ENCODE results near the gene MMP28. TPM values are rescaled to one million over a fixed set of nuclear protein-coding genes. Genes with fewer than 3 reads are reported as not detected.
A peak's percentile ranks its signal among the peaks of the same experiment; 100 is the strongest.

The MMP28 gene
- total and polyA plus RNA-seq, 4 donors = 1.5 to 6.4 (median 4.9) TPM

GRCh38 chr17:35765756-35766488 is 29.5 kb downstream of the MMP28 start:
- DNase-seq = no peak
- H3K27ac ChIP-seq (ENCODE audit: low read depth in 1 of 2, low read length in 2 of 2) = no peak overlapping the region
- no peaks in the 10 kb centered on the region for H3K27me3 ChIP-seq (ENCODE audit: control insufficient read depth in 1 of 2, insufficient read depth in 2 of 2, low read length in 1 of 2)
- H3K9me3 ChIP-seq (ENCODE audit: control insufficient read depth, low read length) = no peaks in the 10 kb centered on the region
- no peak for ATAC-seq (ENCODE audit: low FRiP score)
- no peak overlapping the region for H3K4me3 ChIP-seq (ENCODE audit: low read length in 2 of 2)
- no peaks in the 10 kb centered on the region for H3K4me1 ChIP-seq (ENCODE audit: control insufficient read depth in 1 of 2, insufficient read depth in 2 of 2, low read length in 2 of 2)
- intact Hi-C loops (cut with DNase I) = no loop called here
- no peaks in the 10 kb centered on the region for H3K36me3 ChIP-seq (ENCODE audit: control insufficient read depth in 1 of 2, insufficient read depth in 2 of 2, low read length in 1 of 2)
- 83 to 87% methylated on average over 8 of the region's 8 CpGs for WGBS, 2 donors

- no peak for ATAC-seq (ENCODE audit: low FRiP score)
- no peaks in the 10 kb centered on the region for H3K36me3 ChIP-seq (ENCODE audit: control insufficient read depth in 1 of 2, insufficient read depth in 2 of 2, low read length in 1 of 2)
- no peaks in the 10 kb centered on the region for H3K4me1 ChIP-seq (ENCODE audit: control insufficient read depth in 1 of 2, insufficient read depth in 2 of 2, low read length in 2 of 2)
- no peak overlapping the region for H3K4me3 ChIP-seq (ENCODE audit: low read length in 2 of 2)
- no peak overlapping the region for H3K27ac ChIP-seq (ENCODE audit: low read depth in 1 of 2, low read length in 2 of 2)
- H3K27me3 ChIP-seq (ENCODE audit: control insufficient read depth in 1 of 2, insufficient read depth in 2 of 2, low read length in 1 of 2) = no peaks in the 10 kb centered on the region
- no peaks in the 10 kb centered on the region for H3K9me3 ChIP-seq (ENCODE audit: control insufficient read depth, low read length)
- 53 to 55% methylated on average over 11 of the region's 11 CpGs for WGBS, 2 donors
- intact Hi-C loops (cut with DNase I) = no loop called here
- DNase-seq = no peak
These were observed 30.2 kb downstream of the MMP28 start for GRCh38 chr17:35765086-35765710.

- no peaks in the 10 kb centered on the region for H3K4me1 ChIP-seq (ENCODE audit: control insufficient read depth in 1 of 2, insufficient read depth in 2 of 2, low read length in 2 of 2)
- ATAC-seq (ENCODE audit: low FRiP score) = peak; percentile 96
- H3K27me3 ChIP-seq (ENCODE audit: control insufficient read depth in 1 of 2, insufficient read depth in 2 of 2, low read length in 1 of 2) = no peaks in the 10 kb centered on the region
- peak; percentile 89 to 95 for DNase-seq
- WGBS, 2 donors = 7 to 11% methylated on average over 62 to 75 of the region's 75 CpGs
- intact Hi-C loops (cut with DNase I) = loop anchor here (1.0 kb wide), 1 partner anchor 40 kb away; no protein-coding TSS in a partner anchor
- H3K27ac ChIP-seq (ENCODE audit: low read depth in 1 of 2, low read length in 2 of 2) = no peak overlapping the region
- H3K36me3 ChIP-seq (ENCODE audit: control insufficient read depth in 1 of 2, insufficient read depth in 2 of 2, low read length in 1 of 2) = no peaks in the 10 kb centered on the region
- peak overlapping the region in 1 of 2 donors; percentile 20 for H3K4me3 ChIP-seq (ENCODE audit: low read length in 2 of 2)
- H3K9me3 ChIP-seq (ENCODE audit: control insufficient read depth, low read length) = no peaks in the 10 kb centered on the region
These were observed 31.1 kb downstream of the MMP28 start for GRCh38 chr17:35764123-35764991.

GRCh38 chr17:35763767-35764122 is 31.7 kb downstream of the MMP28 start:
- no peak overlapping the region for H3K4me3 ChIP-seq (ENCODE audit: low read length in 2 of 2)

GRCh38 chr17:35761601-35762000 is 33.8 kb downstream of the MMP28 start:
- WGBS, 2 donors = 82 to 83% methylated on average over 5 of the region's 5 CpGs
- Histone ChIP-seq H3K36me3 (ENCODE audit: control insufficient read depth in 1 of 2, insufficient read depth in 2 of 2, low read length in 1 of 2) (no peaks in the 10 kb centered on the region), H3K9me3 (ENCODE audit: control insufficient read depth, low read length) (no peaks in the 10 kb centered on the region), H3K27ac (ENCODE audit: low read depth in 1 of 2, low read length in 2 of 2) (no peak overlapping the region), H3K4me1 (ENCODE audit: control insufficient read depth in 1 of 2, insufficient read depth in 2 of 2, low read length in 2 of 2) (no peaks in the 10 kb centered on the region), H3K4me3 (ENCODE audit: low read length in 2 of 2) (no peak overlapping the region), H3K27me3 (ENCODE audit: control insufficient read depth in 1 of 2, insufficient read depth in 2 of 2, low read length in 1 of 2) (no peaks in the 10 kb centered on the region)
- intact Hi-C loops (cut with DNase I) = no loop called here
- DNase-seq (no peak), ATAC-seq (ENCODE audit: low FRiP score) (no peak)

More at GRCh38 chr17:35763767-35764122, 31.7 kb downstream of the MMP28 start:
- intact Hi-C loops (cut with DNase I) = loop anchor here (1.0 kb wide), 1 partner anchor 41 kb away; no protein-coding TSS in a partner anchor
- Histone ChIP-seq H3K9me3 (ENCODE audit: control insufficient read depth, low read length) (no peaks in the 10 kb centered on the region), H3K4me1 (ENCODE audit: control insufficient read depth in 1 of 2, insufficient read depth in 2 of 2, low read length in 2 of 2) (no peaks in the 10 kb centered on the region), H3K36me3 (ENCODE audit: control insufficient read depth in 1 of 2, insufficient read depth in 2 of 2, low read length in 1 of 2) (no peaks in the 10 kb centered on the region), H3K27ac (ENCODE audit: low read depth in 1 of 2, low read length in 2 of 2) (no peak overlapping the region), H3K27me3 (ENCODE audit: control insufficient read depth in 1 of 2, insufficient read depth in 2 of 2, low read length in 1 of 2) (no peaks in the 10 kb centered on the region)
- WGBS, 2 donors = 33 to 40% methylated on average over 17 of the region's 17 CpGs
- no peak for ATAC-seq (ENCODE audit: low FRiP score)
- DNase-seq = no peak

- Histone ChIP-seq H3K9me3 (ENCODE audit: control insufficient read depth, low read length) (no peaks in the 10 kb centered on the region), H3K27ac (ENCODE audit: low read depth in 1 of 2, low read length in 2 of 2) (no peak within 1 kb of the TSS), H3K27me3 (ENCODE audit: control insufficient read depth in 1 of 2, insufficient read depth in 2 of 2, low read length in 1 of 2) (no peaks in the 10 kb centered on the region), H3K36me3 (ENCODE audit: control insufficient read depth in 1 of 2, insufficient read depth in 2 of 2, low read length in 1 of 2) (no peaks in the 10 kb centered on the region), H3K4me1 (ENCODE audit: control insufficient read depth in 1 of 2, insufficient read depth in 2 of 2, low read length in 2 of 2) (no peaks in the 10 kb centered on the region), H3K4me3 (ENCODE audit: low read length in 2 of 2) (no peak within 1 kb of the TSS)
- intact Hi-C loops (cut with DNase I) = no loop called here
- no peak for ATAC-seq (ENCODE audit: low FRiP score)
- no peak for DNase-seq
- 65 to 100% methylated on average over 1 of the region's 1 CpG for WGBS, 2 donors
These were observed 34.9 kb downstream of the MMP28 start, which contains the start of gene C17orf50 for GRCh38 chr17:35760587-35760986. Gene C17orf50, plus strand, starts transcription at chr17:35760887. Its CDS starts 55 bp downstream, at chr17:35760942.

- ATAC-seq (ENCODE audit: low FRiP score) = no peak
- Histone ChIP-seq H3K27me3 (ENCODE audit: control insufficient read depth in 1 of 2, insufficient read depth in 2 of 2, low read length in 1 of 2) (no peaks in the 10 kb centered on the region), H3K36me3 (ENCODE audit: control insufficient read depth in 1 of 2, insufficient read depth in 2 of 2, low read length in 1 of 2) (no peaks in the 10 kb centered on the region), H3K4me1 (ENCODE audit: control insufficient read depth in 1 of 2, insufficient read depth in 2 of 2, low read length in 2 of 2) (no peaks in the 10 kb centered on the region), H3K27ac (ENCODE audit: low read depth in 1 of 2, low read length in 2 of 2) (no peak overlapping the region), H3K9me3 (ENCODE audit: control insufficient read depth, low read length) (no peaks in the 10 kb centered on the region), H3K4me3 (ENCODE audit: low read length in 2 of 2) (no peak overlapping the region)
- intact Hi-C loops (cut with DNase I) = no loop called here
- no peak for DNase-seq
These were observed 38.2 kb downstream of the MMP28 start for GRCh38 chr17:35757243-35757642.

- Histone ChIP-seq H3K27me3 (ENCODE audit: control insufficient read depth in 1 of 2, insufficient read depth in 2 of 2, low read length in 1 of 2) (no peaks in the 10 kb centered on the region), H3K27ac (ENCODE audit: low read depth in 1 of 2, low read length in 2 of 2) (no peak within 1 kb of the TSS), H3K4me3 (ENCODE audit: low read length in 2 of 2) (no peak within 1 kb of the TSS), H3K9me3 (ENCODE audit: control insufficient read depth, low read length) (no peaks in the 10 kb centered on the region), H3K4me1 (ENCODE audit: control insufficient read depth in 1 of 2, insufficient read depth in 2 of 2, low read length in 2 of 2) (no peaks in the 10 kb centered on the region), H3K36me3 (ENCODE audit: control insufficient read depth in 1 of 2, insufficient read depth in 2 of 2, low read length in 1 of 2) (no peaks in the 10 kb centered on the region)
- DNase-seq (no peak), ATAC-seq (ENCODE audit: low FRiP score) (no peak)
- 24 to 35% methylated on average over 9 of the region's 9 CpGs for WGBS, 2 donors
- intact Hi-C loops (cut with DNase I) = no loop called here
These were observed 42.3 kb downstream of the MMP28 start, which contains the start of gene GAS2L2 for GRCh38 chr17:35752945-35753764. Gene GAS2L2, minus strand, starts transcription at chr17:35753239. Its CDS starts 389 bp downstream, at chr17:35752850.
